ENCODE data around the gene MYO5A.
"Not testable (repeated sequence)": the region's sequence is repeated elsewhere in the genome, so short reads cannot be mapped to it uniquely, and the experiment has no call there.

Gene MYO5A

DNA sequence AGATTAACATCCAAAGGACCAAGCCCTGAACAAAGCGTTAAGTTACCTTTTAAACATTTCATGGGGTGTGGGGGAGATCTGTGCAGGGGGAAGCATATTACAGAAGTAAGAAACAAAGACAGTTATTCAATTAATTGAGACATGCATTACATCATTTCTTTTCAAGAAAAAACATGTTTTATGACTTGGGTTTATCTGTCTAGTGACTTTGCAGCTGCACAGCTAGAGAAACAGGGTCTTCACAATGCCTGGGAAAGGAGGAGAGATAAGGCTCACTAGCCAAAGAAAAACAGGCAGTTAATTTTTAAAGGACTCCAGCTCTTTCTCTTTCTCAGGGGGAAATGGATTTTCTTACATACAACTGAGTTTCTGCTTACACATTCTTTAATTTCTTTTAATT lies 112.1 kb downstream of the MYO5A start:
- not testable (repeated sequence) for DNase-seq

DNA sequence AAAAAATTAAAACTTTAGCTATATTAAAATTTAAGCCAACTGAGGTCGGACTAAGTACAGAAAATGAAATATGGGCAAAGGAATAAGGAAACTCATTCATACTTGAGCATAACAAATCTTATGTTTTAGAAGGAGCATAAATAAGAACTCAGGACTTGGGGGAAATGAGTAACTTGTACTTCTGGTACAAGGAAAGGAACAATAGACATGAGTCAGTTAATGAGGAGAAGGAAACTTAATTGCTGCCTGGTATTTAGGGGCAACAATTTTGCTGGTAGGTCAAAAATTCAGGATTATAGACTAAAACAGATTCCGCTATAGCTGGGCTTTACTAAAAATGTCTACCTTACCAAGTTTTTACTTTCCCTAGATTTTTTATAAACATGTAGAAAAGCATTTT lies 113.1 kb downstream of the MYO5A start:
- no peak for DNase-seq

DNA sequence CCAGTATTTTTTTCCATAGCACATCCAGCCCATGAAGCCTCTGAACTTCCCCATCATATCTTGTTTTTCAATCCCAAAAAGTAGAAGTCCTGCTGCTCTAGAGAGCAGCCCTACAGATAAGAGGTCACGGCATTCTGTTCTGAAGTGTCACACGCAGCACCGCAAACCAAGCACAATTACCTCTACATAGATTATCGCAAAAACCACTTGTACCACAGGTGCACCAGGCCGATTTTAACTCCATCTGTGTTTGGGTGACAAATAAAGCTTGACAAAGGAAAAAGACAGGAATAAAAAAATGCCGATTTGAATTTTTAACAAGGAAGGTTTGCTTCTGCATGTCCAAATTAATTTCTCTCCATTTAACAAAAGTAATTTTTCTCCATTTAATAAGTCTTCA lies 113.7 kb downstream of the MYO5A start:
- no peak for DNase-seq

DNA sequence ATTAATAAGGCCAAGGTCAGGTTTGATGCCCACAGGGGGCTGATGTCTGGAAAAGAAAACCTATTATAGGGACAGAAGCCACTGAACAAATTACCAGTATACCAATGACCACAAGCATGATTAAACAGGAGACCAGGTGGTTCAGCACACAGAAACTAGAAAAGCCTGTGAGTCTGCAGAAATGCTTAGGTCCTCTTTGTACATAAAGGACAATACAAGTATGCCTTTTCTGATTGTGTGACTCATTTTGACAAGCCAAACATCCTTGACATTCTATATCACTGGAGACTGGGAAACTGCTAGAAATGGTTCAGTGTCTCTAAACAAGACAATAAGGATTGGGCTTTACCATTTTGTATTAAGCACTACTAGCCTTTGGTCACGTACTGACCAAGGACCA lies 119.9 kb downstream of the MYO5A start:
- DNase-seq, result no peak

DNA sequence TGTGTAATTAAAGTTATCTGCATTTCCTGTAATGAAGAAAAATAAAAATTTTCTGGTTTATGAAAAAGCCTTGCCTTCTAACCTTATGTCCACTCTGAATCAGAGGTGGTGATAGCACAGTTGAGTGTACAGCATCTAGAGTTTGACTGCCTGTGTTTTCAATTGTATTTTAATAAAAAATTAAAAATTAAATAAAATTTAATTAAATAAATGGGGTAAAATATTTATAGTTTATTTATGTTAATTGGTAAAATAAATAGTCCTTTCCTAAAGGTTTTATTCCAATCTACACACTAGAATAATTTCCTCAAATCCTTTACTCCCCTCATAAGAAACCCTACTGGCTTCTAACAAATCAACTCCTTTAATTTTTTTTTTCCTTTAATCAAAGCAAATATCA lies 121.3 kb downstream of the MYO5A start:
- DNase-seq, result no peak

DNA sequence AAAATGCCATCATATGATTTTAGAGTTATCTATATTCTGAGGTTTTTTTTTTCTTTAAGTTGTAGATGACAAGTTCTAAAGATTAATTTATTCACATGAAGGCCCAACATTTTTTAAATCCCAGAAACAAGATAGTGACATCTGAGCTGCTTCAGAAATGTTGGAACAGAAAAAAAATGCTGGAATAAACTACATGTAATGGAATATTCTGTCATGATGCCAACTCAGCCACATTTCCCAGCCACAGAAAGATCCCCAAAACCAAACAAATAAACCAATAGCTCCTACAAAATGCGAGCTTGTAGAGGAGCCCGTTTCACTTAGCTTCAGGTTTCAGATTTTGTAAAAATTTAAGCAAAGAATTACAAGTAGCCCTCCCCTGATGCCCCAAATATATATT lies 122.1 kb downstream of the MYO5A start:
- no peak for DNase-seq

DNA sequence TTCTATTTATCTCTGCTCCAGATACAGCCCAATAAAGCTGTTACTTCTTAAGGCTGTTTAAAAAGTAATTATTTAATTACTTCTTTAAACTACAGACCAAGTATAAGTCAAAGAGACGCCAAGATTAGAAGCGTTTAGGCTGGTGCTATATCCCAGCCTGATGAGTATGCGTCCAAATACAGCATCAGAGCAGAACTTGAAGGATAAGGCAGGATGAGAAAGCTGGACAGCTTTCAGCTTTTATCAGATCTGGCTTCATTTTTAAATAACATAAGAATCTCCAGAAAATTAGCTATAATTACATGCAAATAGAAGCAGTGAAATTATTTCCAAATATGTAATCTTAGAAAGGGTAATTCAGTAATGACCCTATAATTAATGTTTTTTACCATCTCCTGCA lies 122.8 kb downstream of the MYO5A start:
- no peak for DNase-seq

DNA sequence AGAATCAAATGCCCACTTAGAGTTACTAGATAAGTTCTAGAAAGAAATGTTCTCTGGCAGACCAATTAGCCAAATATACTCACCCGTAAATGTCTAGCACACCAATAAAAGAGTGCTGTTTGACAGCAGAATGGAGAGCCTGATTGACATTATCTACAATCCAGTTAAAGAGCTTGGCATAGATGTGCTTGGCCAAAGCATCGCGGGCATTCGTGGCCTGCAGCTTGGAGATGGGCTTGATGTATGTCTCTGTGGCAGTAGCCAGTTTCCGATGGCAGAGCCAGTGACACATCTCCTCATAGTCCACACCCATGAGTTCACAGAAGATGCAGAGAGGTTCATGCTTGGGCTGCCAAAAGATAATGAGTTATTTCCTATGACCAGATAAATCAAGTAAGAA lies 131.6 kb downstream of the MYO5A start:
- no peak for DNase-seq

DNA sequence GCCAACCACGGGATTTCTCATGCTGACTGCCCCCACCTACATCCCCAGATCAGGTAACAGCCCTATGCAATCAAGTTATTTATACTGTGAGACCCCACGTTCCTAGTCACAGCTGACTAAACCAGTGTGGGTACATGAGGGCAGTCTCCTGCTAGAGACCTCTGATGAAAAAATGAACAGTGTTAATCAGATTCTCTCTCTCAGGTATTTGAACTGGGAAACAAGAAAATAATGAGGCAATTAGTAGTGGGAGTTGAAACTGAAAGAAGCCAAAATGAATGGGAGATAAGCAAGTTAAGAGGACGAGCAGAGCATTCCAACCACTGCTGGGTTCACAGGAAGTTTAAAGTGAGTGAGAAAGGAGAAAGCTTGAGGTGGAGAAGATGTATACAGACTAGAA lies 134.6 kb downstream of the MYO5A start:
- no peak for DNase-seq

DNA sequence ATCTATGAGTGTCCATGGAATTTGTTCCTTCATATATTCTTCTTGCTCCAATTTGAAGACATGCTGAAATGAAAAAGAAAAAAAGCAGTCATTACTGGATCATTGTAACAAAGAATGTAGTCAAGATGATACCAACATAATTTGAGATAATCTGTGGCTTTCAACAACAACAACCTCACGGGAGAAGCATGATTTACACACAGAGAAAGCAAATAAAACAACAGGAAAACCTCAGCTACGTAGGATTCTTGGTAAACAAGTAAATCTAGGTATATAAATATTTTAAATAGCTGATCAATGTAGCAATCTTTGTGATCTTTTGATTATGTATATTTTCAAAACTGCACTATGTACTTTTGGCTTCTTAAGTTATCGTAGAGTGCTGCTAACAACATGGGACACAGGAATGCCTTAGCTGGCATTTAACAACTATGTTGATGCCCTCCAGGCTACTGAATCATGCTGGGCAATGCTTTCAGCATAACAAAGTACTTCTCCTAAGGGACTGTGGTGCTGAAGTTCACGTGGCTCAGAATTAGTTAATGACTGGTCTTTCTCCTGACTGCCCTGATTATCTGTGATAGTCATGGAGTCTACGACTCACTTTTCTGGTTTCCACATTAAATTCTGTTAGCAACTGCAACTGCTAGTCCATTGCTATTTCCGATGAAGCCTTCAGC lies 136.5 kb downstream of the MYO5A start:
- DNase-seq, result no peak

DNA sequence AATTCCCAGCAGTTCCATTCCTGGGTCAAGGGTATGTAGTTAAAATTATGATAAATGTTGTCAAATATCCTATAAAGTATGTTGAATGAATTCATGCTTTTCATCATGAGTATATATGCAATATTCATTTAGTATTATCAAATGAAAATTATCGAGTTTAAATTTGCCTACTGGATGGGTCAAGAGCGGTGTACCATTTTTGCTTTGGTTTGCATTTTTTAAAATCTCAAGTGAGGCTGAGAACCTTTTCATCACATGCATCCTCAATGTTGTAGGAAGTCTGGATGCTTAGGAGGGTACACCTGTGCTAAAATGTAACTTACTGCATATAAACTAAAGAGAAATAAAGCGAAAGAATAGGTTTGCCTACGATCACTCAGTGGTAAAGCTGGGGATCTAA lies 137.6 kb downstream of the MYO5A start:
- DNase-seq, result no peak

DNA sequence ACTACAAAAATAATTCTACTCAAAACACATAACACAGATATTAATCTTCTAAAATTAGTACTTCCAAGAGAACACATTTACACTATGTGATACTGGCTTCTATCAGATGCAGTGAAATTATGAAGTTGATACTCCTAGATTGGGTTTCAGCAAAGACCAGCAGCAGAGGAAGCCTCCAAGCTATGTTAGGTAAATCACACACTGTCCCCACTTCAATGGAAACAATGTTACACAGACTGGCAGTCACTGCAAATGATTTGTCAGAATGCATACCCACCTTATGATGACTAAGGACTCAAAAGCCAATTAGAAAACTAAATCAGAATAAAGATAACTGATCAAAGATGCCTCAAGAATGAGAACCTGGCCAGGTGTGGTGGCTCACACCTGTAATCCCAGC lies 143.0 kb downstream of the MYO5A start:
- no peak for DNase-seq

DNA sequence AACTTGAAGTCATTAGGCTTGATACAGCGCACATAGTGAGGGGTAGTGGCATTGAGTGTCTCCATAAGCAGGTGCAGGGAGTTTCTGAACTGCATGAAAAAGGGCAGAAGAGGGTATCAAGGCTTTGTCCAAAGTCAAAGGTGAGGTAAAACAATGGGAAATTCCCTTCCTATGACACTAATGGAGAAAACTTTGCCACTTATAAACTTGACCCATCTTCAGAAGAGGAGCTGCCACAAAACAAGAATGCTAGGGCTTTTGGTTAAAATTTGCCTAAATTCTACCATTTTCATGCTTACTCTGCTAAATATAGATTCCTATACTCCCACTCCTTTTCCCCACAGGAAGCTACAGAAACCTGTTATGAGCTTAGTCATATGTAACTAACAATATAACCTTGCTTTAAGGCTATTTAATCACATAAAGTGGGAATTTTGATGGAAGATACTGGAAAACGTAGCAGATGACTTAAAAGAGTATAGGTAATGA lies 145.5 kb downstream of the MYO5A start:
- DNase-seq, result no peak

DNA sequence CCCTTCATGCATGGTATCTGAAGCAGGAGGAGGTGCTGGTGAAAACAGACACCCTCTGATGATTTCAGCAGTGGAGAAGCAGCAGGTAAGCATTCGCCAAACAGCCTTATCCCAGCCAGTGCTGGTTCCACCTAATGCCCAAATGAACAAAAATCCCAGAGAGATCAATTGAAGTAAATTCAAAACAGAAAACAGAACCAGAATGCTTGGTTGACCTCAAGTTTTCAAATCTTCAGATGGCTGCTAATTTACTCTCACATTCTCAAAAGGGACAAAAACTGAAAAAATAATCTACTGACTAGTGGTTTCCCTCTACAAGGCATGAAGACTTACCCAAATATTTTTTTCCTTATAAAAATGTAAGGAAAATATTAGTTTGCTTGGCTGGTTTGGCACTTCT lies 146.0 kb downstream of the MYO5A start:
- DNase-seq, result no peak

DNA sequence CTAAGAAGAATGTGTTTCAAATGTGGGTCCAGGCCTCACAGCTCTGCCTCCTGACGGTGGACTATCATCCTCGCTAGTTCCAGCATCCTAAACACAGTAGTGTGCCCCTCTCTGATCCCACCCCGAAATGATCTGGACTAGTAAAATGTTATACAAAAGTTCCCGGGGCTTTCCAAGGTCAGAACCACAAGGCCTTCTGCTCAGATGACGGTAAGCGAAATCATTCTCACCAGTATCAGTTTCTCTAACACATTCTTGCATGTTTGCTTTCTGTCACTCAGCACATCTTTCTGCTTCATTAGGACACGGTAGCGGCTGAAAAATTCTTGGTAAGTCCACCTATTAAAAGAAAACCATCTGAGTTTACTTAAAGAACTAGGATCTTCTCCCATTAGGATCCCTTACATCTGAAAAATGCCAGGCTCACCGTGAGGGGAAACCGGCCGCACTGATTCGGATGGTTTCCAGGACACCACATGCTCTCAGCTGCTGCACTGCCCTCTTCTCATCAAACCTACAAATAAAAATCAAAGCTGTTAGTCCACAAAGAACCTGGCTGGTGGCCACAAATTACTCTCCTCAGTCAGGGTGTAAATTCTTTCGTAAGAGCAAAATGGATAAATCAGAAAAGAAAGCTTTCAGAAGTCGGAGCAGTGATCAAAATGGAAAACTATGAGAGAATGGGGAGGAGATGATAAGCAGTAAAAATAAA lies 149.1 kb downstream of the MYO5A start:
- no peak for DNase-seq

DNA sequence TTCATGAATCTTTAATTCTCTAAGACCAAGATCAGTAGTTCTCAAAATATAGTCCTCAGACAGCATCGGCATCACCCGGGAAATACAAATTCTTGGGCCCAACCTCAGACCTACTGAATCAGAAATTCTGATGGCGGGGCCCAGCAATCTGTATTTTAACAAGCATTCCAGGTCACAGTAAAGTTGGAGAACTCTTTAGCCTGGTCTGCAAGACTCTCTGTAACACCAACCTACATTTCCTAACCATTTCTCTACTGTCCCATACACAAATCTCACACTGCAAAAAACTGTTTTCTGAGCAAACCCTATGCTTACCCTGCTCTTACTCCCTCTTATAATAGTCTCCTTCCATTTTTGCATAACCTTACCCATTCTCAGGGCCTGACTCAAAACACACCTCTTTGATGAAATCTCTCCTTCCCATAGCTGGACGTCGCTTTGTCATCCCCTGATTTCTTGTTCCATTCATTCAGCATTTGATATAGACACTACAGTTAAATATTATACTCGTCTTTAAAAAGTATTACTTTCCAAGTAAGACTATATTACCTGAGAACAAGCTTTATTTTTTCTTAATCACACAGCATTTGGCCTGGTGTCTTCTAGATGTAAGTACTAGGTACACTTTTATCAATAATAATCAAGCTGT lies 149.8 kb downstream of the MYO5A start:
- DNase-seq, result no peak

DNA sequence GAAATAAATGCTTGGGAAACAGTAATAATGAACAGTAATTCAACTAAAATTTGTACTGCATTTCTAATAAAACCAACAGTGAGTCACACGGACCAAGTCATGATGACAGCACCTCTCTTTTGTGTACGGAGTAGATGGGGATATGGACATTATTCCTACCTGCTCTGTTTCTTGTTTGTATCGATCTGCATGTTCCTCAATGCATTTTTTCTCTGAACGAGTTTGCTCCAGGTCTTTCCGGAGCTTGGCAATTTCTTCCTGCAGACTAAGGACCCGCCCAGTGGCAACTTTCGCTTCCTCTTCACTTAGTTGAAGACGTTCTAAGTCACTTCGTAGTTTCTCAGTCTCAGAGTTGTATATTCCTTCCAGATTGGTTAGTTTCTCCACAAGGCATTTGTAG lies 158.7 kb downstream of the MYO5A start:
- no peak for DNase-seq

DNA sequence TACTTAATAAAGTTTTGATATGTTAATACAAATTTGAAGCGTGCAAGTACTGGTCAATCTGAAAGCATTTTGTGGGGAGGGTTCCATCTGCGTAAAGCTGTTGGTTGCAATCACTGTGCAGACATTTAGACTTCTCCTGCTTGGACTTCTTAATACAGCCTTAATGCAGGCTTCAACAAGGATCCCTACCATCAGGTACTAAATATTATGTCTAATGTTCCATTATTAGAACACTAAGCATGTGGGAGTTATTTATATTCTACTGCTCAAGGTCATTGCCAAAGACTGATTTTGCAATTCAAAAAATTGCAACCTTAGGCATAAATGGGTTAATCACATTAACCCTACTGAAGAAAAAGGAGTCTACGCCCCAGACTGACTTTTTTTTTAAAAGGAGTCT lies 159.2 kb downstream of the MYO5A start:
- DNase-seq, result no peak

DNA sequence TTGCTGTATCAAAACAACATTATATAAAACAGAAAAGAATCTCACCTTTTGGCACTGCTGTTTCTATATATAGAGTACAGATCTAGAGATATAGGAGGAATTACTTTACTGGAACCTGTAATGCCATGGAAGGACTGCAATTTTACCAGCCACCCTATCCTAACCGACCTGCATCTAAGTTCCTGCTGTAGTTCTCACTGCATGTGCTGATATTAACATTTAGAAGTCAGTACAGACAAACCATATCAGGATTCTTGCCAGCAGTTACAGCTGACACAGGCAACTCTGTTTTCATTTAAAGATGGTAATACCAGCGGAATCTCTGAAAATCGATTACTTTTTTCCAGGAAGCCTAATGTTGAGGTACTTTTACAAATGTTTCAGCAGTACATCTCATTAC lies 159.7 kb downstream of the MYO5A start:
- no peak for DNase-seq

DNA sequence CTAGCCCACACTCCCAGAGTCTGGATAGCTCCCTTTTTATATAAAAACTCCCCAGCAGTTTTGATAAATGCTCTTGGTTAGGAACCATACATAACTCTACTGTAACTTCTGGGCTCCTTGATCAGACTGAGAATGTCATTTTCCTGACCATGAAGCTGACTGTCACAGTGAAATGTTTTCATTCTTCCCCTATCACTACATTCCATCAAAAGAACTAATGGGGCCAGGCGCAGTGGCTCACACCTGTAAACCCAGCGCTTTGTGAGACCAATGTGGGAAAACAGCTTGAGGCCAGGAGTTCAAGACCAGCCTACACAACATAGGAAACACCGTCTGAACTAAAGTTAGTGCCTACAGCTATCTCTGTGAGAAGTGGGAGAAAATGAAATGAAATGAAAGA lies 160.3 kb downstream of the MYO5A start:
- DNase-seq, result no peak

DNA sequence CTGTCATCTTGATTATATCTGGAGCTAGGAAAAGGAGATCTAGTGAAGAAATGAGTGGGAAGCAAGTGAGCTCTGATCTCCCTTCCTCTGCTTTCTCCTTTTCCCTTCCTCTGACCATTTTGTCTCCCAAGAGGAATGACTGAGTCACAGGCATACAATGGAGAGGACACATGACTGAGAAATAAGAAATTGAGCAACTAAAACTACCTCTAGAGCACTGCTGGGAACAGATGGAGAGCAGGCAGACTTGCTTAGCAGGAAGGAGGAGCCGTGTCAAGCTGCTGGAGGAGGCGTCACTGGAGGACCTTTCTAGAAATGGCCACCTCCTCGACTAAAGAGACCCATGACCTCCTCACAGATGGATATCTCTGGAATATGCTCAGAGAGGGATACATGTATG lies 166.2 kb downstream of the MYO5A start:
- no peak for DNase-seq

DNA sequence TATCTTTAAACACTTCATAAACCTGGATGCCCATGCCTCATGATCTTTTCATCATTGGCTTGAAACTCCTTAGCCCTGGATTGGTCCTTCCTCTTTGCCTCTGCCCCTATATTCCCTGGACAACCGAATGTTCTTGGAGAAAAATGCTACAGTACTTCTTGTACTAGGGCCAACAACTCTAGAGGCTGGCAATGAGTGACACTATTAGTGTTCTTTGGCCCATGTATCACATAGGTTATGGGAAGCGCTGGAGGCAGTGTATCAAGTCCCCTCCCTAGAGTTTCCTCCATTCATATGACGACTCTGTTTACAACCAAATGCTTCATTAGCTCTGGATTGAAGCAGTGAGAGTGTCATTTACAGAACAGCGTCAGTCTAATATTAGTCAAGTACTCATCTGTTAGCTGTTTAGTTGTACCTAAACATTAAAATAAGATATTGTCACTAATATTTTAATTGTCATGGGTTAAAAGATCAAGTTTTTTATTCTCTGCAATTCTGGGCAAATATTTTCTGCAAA lies 166.6 kb downstream of the MYO5A start:
- DNase-seq, result no peak

DNA sequence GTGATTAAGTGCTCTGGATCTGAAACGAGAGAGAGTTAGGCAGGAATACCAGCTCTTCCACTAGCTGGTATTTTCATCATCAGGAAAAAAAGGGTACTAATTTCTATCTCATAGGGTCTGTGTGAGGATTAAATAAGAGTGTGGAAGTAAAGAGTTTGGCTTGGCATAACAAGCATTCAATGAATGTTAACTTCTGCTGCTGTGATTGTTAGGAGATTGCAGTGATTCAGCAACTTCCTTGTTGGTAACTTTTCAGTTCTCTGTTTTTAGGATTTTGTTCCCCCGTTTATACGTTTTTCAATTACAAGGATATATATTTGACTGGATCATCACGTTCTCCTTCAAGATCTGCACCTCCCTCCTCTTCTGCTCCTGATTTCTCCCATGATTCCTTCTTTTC lies 167.2 kb downstream of the MYO5A start:
- DNase-seq, result no peak

All from midbrain (tissue), 1 donor.